ENCODE data around the gene USP22.
"Not testable (repeated sequence)": the region's sequence is repeated elsewhere in the genome, so short reads cannot be mapped to it uniquely, and the experiment has no call there.

The USP22 gene

DNA sequence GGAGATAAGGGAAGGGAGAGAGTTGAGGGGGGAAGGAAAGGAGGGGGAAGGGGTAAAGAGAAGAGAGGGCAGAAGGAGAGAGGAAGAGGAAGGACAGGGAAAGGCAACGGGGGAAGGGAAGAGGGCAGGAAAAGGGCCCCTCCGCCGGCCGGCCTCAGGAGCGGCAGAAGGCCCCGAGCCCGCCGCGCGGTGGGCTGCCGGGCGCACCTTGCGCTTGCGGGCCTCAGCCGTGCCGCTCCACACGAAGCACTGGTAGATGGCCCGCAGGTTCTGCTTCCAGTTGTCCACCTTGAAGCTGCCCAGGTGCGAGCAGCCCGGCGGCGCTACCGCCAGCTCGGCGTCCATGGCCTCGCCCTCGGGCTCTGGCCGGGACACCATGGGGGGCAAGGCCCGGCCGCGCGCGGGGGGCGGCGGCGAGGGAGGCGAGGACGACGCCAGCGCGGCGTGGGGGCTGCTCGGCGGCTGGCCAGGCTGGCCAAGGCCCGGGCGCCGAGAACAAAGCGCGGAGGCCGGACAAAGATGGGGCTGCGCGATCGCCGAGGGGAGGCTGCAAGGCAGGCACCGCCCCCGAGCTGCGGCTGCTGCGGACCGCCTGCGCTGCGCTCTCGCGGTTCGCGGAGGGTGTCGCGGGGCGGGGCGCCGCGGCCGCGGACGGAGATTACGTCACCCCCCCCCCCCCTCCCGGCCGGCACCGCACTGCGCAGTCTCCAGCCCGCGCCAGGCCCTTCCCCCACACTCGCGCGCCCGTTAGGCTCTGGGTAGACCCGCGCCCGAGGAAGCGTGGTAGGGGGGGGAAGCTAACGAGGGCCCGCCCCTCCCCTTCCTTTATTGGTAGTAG is at the start of gene USP22:
Gene USP22 (minus strand): TSS at position 554 of the 838 bp plus-strand sequence. CDS start 176 bp downstream, at position 378.
- in situ Hi-C loops (cut with MboI; ENCODE audit: low sequenced_read_pairs): no loop called here

DNA sequence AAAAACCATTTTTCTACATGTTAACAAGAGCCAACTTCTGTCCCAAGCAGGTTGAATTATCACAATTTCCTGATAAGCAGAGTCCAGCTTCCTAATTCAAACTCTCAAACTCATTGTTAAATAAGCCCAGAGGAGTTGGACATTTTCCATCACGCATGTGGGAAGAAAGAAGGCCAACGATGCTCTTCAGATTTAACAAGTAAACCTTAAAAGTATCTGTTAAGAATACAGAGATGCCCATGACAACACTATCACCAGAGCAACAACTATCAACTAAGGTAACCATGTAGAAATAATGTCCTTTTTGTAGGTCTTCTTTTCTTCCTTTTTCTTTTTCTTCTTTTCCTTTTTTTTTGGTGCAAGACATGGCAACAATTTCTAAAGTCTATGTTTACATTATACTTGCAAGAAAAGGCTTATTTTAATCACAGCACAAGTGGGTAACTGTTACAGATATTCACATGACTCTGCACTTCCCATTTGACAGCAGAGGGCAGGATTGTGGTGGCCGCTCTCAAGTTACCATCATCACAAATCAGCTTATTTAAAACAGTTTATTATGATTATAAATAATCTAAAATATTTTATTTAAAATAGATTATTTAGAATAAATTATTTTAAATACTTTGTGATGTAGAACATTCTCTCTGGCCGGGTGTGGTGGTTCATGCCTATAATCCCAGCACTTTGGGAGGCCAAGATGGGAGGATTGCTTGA is 48.2 kb upstream of the USP22 start:
- in situ Hi-C loops (cut with MboI; ENCODE audit: low sequenced_read_pairs): no loop called here

DNA sequence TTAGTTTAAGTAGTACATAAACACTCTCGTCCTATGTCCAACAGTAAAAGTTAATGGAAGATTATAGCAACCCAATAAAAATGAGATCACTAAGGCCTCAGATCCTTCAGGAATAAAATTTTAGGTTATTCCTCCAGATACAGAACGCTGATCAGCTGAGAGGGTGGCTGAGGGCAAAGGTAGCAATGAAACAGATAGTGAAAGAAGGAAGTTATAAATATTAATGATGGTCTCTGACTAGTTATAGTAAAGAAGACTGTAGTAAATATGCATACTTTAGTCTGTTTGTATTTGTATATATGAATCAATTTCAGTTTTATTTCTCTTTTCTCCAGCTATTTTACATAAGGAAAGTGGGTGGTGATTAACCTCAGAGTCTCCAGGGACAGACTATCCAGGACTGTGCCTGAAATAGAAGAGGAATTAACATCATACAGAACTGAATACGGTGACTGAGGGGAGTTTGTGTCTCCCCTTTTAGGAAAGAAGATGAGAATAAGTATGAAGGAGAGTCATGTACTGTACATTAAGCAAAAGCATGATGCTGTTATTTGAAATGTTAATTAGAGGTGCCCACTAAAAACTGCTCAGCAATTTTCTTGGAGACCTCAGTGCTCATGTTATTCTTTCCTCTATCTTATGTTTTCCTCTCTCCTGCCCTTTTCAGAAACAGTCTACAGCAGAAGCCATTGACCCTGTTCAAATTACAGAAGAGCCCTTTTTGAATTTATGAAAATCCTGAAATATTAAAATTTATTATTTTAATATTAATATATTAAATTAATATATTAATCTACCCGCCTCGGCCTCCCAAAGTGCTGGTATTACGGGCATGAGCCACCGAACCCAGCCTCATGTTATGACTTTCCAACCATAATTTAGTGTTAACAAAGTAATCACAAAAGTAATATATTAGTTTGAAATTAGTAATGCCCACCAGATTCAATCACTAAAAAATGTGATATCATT is 47.4 kb upstream of the USP22 start:
- in situ Hi-C loops (cut with MboI; ENCODE audit: low sequenced_read_pairs): no loop called here

DNA sequence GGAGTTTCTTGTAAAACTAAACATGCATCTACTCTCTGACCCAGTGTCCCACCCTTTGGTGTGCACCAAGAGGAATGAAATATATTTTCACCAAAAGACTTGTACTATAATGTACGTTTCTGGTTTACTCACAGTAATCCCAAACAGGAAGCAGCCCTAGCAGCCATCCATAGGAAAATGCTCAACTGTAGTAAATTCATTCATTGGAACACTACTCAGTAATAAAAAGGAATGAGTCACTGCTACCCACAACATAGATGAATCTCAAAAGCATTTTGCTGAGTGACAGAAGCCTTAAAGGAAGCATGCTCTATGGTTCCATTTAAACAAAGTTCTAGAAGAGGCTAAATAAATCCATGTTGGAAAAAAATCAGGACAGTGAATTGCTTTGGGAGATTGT is 46.3 kb upstream of the USP22 start:
- in situ Hi-C loops (cut with MboI; ENCODE audit: low sequenced_read_pairs): no loop called here

DNA sequence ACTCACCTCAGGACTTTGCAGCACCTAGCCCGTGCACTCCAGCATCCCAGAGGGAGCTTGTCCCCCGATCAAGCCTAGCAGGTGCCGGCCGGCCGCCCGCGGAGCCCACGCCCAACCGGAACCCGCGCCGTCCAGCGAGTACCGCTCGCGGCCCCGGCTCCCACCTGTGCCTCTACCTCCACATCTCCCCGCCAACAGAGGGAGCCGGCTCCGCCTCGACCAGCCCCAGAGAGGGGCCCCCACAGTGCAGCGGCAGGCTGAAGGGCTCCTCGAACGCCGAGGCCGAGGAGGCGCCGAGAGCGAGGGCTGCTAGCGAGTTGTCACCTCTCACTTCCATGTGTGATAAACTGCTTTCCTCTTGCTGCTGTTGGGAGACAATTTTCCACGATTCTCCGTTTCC is 42.9 kb upstream of the USP22 start:
- in situ Hi-C loops (cut with MboI; ENCODE audit: low sequenced_read_pairs): no loop called here

DNA sequence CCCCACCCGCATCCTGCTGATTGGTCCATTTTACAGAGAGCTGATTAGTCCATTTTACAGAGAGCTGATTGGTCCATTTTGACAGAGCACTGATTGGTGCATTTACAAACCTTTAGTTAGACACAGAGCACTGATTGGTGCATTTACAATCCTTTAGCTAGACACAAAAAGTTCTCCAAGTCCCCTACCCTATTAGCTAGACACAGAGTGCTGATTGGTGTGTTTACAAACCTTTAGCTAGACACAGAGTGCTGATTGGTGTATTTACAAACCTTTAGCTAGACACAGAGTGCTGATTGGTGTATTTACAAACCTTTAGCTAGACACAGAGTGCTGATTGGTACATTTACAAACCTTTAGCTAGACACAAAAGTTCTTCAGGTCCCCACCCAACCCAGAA is 42.5 kb upstream of the USP22 start:
- in situ Hi-C loops (cut with MboI; ENCODE audit: low sequenced_read_pairs): not testable (repeated sequence)

DNA sequence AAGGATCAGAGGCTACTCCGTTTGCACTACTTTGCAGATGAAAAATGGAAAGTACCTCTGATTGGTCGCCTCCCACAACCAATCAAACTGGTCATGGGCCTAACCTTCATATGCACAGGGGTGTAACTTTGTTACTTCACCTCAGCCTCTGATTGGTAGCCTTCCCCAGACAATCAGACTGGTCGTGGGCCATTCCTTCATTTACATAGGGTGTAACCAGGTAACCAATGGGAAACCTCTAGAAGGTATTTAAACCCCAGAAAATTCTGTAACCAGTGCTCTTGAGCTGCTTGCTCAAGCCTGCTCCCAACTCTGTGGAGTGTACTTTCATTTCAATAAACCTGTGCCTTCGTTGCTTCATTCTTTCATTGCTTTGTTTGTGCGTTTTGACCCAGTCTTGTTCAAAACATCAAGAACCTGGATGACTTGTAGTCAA is 39.2 kb upstream of the USP22 start:
- in situ Hi-C loops (cut with MboI; ENCODE audit: low sequenced_read_pairs): no loop called here

DNA sequence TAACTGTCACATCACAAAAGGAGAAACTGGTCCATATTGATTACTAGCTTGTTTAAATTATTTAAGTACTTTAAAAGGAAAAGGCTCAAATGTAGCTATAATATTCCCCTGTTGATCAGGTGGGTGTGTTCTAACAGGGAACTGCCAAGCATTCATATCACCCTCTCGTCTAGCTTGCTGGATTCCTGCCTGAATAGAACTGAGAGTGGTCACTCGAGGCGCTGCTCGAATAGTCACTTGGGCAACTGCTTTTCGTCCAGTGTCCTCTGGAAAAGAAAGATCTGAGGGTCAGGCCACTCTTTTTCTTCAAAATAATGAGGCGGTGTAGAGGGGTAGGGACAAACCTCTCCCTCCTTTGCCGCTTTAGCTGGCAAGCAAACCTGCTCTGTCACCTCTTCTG is 36.4 kb upstream of the USP22 start:
- in situ Hi-C loops (cut with MboI; ENCODE audit: low sequenced_read_pairs): no loop called here

DNA sequence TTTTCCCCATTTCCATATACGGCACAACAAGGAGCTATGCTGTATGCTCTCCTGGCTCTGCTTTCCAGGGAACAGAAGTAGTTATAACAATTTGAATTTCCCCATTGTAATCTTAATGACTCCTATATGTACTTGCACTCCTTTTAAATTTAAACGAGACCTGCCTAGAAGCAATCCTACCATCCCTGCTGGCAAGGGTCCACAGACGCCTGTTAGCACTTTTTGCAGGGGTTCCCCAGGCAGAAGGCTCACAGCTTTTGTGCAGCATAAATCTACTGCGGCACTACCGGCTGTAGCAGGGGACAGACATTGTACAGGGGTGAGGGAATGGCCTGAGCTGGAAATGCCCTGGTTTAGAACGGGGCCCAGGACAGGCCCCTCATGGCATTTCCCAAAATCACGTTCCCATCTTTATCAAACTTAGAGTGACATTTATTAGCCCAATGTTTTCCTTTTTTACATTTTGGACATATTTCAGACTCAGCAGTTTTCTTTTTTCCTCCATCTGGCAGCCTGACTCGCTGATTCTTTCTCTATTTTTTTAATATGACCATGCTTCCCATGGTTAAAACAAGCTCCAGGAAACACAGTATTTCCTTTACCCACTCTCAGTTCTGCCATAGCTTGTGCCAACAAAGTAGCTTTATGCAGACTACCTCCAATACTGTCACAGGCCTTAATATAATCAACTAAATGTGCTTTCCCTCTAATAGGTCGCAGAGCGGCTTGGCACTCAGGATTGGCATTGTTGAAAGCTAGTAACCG is 35.4 kb upstream of the USP22 start:
- in situ Hi-C loops (cut with MboI; ENCODE audit: low sequenced_read_pairs): no loop called here

DNA sequence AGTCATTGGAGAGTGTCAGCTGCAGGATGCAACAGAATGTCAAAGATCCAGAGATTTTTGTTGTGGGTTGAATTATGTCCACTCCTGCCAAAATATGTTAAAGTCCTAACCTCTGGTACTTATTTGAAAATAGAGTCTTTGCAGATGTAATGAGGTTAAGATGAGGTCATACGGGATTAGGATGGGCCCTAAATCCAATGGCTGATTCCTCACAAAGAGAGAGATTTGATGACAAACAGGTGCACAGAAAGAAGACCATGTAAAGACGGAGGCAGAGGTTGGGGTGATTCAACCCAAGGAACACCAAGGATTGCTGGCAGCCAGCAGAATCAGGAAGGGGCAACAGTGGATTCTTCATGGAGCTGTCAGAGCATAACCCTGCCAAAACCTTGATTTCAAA is 34.5 kb upstream of the USP22 start:
- in situ Hi-C loops (cut with MboI; ENCODE audit: low sequenced_read_pairs): no loop called here

DNA sequence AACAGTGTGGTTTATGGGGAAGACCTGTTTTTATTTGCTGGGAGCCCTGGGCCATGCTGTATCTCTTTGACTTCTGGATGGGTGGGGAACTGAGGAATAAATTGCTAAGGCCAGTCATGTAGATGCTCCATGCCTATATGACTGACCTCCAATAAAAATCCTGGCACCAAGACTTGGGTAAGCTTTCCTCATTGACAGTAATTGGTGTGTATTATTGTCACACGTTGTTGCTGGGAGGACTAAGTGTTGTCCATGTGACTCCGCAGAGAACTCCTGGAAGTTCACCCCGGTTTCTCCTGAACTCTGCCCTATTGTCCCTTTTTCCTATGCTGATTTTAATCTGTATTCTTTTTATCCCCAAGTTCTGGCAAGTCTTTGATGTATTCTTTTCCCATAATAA is 33.4 kb upstream of the USP22 start:
- in situ Hi-C loops (cut with MboI; ENCODE audit: low sequenced_read_pairs): no loop called here

DNA sequence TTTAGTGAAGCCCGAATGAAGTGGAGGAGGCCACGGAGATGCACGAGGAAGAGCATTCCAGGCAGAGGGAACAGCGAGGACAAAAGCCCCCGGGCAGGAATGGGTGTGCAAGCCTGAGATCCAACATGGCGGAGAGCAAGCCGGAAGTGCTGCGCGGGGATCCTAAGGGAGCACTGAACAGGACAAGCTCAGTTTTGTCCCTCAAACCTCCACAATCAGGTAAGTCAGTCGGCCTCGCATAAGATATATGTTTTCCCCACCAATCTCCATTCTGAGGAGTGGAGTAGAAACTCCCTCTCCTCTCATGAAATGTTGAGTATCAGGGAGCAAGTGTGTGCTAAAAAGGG is 32.9 kb upstream of the USP22 start:
- in situ Hi-C loops (cut with MboI; ENCODE audit: low sequenced_read_pairs): no loop called here

DNA sequence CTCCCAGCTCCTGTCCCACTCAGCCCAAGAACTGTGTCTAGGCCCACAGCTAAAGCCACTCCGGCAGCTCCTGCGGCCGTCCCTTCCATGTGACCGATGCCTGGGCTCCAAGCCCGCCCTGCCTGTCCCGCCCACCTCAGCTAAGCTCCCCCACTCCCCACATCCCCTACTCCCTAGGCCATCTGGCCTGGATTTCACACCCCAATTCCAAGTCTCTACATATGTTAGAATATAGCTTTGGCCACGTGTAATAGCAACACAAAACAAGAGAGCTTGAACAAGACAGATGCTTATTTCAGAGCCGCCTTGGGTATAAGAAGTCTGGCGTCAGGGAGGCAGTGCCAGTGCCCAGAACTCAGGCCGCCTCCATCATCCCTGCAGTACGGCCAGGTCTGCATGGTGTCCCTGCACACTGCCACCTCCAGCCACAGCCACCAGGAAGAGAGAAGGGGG is 30.0 kb upstream of the USP22 start:
- in situ Hi-C loops (cut with MboI; ENCODE audit: low sequenced_read_pairs): no loop called here

DNA sequence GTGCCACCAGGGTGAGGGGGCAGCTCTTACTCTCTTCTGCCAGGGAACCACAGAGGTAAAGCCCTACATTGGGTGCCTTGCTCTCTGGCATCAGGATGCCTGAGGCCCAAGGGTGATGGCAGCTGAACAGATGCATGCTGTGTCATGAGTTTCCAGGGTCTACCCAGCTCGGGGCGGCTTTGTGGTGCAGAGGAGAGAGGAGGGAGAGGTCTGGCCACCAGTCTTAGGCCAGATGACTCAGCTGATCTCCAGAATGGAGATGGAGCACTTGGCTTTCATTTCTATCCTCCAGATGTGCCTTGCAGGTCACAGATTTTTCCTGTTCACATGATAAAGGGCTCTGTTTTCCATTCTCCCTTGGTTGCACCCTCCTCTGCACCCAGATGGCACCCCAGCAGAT is 23.6 kb upstream of the USP22 start:
- in situ Hi-C loops (cut with MboI; ENCODE audit: low sequenced_read_pairs): no loop called here

DNA sequence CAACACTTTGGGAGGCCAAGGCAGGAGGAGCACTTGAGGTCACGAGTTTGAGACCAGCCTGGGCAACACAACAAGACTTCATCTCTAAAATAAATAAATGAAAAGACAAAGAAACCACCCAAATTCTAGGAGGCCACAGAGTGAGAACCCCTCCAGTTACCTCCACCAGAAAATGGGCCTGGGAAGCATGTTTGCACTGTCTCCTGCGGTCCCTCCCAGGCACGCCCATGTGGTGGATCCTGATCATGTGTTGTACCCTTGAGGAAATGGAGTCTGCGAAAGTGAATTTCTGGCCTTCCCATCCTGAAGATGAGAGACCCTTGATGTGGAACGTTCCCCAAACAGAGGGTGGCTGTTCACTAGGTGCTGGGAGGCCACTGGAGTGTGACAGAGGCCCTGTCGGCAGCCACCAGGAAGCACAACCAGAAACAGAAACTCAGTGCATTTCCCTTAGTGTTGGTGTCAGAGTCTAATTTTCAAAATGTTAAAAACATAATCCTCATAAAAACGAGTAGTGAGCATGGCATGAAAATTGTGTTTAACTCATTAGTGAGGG is 19.2 kb upstream of the USP22 start:
- in situ Hi-C loops (cut with MboI; ENCODE audit: low sequenced_read_pairs): no loop called here

DNA sequence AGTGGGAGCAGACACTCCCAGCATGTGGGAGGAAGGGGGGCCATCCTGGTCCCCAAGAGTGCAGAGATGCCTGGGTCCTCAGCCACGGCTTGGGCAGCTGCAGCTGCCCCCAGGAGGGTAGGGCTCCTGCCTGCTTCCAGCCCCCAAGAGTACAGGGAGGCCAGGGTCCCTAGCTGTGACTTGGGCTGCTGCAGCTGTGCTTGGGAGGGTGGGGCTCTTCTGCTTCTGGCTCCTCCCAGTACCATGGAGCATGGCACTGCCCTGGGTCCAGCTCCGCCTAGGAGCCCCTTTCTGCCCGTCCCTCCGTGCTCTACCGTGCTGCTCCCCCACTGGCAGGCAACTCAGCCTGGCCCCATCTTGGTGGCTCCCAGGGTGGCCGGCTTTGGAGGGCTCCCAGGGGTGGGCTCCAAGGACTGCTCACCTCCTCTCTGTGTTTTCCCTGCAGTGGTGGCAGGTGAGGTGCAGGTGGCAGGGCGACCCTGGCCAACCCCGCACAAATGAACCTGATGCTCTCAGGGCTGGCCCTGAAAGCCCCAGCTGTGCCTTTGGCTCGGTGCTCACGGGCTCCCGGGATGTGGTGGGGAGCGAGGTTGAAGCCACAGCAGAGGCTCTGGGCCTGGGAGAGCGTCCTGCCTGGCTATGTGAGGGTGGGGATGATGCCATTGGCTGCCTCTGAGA is 18.5 kb upstream of the USP22 start:
- in situ Hi-C loops (cut with MboI; ENCODE audit: low sequenced_read_pairs): no loop called here

DNA sequence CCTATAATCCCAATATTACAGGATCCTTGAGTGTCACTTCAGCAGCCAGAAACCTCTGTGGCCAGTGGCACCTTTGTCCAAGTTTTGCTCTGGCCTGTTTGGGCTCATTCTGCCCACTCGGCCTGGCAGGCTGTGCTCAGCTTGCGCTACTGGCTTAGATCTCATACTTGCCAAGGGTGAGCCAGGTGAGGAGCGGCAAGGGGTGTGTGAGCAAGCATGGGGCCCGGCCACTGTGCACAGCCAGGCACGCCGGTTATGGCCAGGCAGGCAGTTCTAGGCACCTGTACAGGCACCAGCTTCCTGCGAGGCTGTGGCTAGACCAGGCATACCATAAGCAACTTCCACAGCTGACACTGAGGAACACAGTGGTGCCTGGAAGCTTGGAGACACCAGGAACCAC is 16.9 kb upstream of the USP22 start:
- in situ Hi-C loops (cut with MboI; ENCODE audit: low sequenced_read_pairs): no loop called here

DNA sequence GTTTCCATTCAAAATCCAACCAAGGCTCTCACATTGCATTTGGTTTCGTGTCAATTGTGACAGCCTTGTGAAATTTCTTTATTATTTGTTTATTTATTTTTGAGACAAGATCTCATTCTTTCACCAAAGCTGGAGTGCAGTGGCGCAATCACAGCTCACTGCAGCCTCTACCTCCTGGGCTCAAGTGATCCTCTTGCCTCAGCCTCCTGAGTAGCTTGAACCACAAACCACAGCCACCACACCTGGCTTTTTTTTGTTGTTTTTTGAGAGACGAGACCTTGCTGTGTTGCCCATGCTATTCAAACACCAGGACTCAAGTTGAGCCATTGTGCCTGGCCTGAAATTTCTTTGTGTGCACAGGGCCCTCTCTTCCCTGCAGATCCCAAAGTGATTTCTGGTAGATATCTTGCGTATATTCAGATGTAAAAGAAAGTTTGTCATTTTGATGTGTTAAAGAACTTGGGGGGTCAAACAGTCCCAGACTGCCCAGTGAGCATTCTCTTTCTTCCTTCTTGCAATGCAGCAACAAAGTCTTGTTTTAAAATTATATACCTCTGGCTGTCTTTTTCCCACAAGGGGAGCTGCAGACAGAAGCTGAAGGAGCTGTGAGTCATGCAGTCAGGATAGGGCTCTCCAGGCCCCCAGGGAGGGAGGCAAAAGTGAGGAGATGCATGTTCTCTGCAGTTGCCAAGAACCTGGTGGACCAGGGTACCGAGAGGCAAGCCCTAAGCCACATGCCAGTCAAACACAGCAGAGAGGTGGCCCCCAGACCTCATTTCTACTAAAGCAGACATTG is 15.5 kb upstream of the USP22 start:
- in situ Hi-C loops (cut with MboI; ENCODE audit: low sequenced_read_pairs): no loop called here

DNA sequence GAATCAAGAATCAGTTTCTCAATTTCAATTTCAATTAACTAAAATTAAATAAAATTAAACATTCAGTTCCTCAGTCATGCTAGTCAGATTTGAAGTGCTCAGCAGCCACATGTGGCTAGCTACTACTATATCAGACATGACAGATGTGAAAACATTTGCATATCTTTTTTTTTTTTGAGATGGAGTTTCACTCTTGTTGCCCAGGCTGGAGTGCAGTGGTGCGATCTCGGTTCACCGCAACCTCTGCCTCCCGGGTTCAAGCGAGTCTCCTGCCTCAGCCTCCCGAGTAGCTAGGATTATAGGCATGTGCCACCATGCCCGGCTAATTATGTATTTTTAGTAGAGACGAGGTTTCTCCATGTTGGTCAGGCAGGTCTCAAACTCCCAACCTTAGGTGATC is 10.2 kb upstream of the USP22 start:
- in situ Hi-C loops (cut with MboI; ENCODE audit: low sequenced_read_pairs): not testable (repeated sequence)
